Raji (cell line): ENCODE data around the gene CRELD1.

ENCODE experiments used
- POLR2A ChIP-seq: IDR thresholded peaks from 2 replicates; pipeline ENCODE4 v1.6.1; 2011; ENCODE audit warnings: low read depth, low read length, control low read depth; ENCODE audit not compliant: insufficient read depth

CRELD1 gene

DNA sequence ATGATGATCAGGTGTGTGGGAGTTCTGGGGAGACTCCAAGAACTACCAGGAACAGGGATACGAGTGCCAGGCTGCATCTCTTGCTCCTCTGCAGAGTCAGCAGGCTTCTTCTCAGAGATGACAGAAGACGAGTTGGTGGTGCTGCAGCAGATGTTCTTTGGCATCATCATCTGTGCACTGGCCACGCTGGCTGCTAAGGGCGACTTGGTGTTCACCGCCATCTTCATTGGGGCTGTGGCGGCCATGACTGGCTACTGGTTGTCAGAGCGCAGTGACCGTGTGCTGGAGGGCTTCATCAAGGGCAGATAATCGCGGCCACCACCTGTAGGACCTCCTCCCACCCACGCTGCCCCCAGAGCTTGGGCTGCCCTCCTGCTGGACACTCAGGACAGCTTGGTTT, 10.6 kb downstream of the CRELD1 start:
- TF ChIP-seq POLR2A, result no peak

- TF ChIP-seq POLR2A, result no peak
Observed at GRCh38 chr3:9945358-9945757, 11.7 kb downstream of the CRELD1 start.

DNA sequence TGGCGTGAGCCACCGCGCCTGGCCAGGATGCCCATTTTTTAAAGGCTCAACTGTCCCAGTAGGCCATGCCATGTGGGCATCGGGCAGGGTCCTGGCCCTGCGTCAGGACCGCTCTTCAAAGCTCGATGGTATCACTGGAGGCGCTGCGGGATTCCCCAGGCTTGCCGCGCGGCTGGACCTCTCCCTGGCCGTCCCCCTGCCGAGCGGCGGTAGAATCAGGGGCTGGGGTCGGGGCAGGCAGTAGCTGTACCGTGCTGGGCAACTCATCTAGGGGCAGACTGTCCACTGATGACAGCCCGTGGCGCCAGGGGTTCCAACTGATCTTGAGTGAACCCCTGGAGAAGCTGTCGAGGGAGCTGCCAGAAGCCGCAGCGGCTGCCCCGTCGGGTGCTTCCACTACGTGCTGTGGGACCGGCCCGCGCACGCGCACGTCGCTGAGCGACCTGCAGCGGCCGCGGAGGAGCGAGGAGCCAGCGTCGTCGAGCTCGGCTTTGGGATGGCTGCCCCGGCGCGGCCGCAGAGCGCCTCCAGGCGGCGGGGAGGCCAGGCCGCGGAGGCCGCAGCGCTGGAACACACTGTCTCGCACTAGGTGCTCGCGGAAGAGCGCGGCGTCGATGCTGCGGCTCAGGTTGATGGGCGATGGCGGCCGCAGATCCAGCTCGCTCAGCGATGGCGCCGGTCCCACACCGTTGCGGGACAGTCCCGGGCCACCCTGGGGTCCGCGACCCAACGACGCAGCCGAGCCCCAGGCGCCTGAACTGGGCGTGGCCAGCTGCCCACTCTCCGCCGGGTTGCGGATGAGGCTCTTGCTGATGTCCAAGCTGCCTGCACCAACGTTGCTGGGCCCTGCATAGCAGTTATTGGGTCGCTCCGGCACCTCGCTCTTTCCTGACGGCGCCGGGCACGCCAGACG, 12.7 kb downstream of the CRELD1 start:
- TF ChIP-seq POLR2A, result no peak

DNA sequence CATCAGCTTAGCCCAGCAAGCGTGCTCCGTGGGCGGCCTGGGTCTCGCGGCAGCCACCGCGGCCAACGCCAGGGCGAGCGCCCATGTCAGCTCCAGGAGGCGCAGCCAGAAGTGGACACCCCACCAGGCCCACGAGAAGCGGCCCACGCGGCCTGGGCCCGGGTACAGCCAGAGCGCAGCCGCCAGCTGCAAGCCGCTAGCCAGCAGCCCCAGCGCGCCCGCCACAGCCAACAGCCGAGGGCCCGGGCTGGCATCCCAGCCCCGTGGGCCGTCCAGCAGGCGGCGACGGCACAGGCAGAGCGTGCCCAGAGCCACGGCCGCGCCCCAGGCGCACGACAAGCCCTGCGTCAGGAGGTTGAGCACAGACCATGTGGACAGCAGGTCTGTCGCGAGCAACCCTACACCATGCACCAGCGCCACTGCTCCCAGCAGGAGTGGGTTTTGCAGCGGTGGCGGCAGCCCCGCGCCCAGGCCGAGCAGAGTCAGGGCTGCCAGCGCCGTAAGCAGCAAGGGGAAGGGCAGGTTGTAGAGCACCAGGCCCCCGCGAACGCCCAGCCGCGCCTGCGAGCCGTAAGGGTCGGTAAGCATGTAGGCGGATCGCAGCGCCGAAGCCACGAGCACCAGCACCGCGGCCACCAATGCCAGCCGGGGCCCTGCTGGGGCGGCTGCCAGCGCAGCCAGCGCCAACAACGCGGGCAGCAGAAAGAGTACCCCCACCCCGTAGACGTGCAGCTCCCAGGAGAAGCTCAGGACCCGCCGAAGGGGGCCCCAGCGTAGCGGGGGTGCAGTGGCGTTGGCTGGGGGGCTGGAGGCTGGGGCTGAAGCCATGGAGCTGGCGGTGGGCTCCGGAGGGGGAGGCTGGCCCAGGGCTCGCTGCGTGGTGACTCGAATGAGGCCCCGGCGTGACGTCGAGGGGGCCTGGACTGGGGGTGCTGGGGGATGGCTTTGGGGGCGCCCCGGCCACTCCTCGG, 13.7 kb downstream of the CRELD1 start:
- TF ChIP-seq POLR2A, result no peak

- no peak for TF ChIP-seq POLR2A
Observed at GRCh38 chr3:9948586-9948985, 15.0 kb downstream of the CRELD1 start.

- TF ChIP-seq POLR2A, result no peak
Observed at GRCh38 chr3:9949115-9949514, 15.5 kb downstream of the CRELD1 start.

DNA sequence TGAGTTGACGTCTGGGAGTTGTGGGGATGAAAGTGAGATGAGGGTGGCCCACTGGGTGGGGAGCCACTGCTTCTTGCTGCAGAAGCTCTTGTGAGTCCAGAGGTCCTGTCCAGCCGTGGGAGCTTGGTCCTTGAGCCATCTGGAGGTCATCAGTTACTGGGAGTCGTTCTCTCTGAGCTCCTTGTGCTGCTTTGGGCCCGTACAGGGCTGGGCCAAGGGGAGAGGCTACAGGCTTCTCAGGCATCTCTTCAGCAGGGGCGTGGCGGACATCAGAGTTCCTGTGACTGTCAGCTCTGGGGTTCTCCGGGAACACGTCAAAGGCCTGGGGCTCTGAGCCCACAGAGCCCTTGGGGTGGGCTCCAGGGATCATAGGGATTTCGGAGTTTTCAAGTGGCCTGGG, 16.0 kb downstream of the CRELD1 start:
- no peak for TF ChIP-seq POLR2A

DNA sequence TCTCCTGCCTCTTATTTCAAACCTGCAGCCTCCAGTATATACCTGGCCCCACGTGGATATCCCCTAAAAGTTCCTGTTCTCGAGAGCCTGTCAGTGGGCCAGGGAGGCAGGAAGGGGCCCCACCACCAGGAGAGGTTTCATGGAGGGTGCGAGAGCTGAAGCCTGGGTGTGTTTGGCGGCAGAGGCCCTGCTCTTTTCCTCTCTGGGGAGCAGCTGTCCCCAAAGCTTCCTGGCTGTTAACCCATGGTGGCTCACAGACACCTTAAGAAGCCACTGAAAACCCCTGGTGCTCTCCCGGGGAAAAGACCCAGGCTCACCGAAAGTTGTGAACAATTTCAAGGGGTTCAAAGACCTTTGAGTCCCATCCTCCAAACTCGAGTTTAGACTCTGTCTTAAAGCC, 17.5 kb downstream of the CRELD1 start:
- TF ChIP-seq POLR2A, result no peak

- no peak for TF ChIP-seq POLR2A
Observed at GRCh38 chr3:9951598-9951961, 17.9 kb downstream of the CRELD1 start.

- TF ChIP-seq POLR2A, result peak; percentile 57
Observed at GRCh38 chr3:9951962-9952805, 18.6 kb downstream of the CRELD1 start, which contains the start of gene PRRT3. PRRT3 (minus strand) TSS chr3:9952408; CDS start chr3:9950115, 2,293 bp downstream.

- no peak for TF ChIP-seq POLR2A
Observed at GRCh38 chr3:9955067-9955502, 21.5 kb downstream of the CRELD1 start.

DNA sequence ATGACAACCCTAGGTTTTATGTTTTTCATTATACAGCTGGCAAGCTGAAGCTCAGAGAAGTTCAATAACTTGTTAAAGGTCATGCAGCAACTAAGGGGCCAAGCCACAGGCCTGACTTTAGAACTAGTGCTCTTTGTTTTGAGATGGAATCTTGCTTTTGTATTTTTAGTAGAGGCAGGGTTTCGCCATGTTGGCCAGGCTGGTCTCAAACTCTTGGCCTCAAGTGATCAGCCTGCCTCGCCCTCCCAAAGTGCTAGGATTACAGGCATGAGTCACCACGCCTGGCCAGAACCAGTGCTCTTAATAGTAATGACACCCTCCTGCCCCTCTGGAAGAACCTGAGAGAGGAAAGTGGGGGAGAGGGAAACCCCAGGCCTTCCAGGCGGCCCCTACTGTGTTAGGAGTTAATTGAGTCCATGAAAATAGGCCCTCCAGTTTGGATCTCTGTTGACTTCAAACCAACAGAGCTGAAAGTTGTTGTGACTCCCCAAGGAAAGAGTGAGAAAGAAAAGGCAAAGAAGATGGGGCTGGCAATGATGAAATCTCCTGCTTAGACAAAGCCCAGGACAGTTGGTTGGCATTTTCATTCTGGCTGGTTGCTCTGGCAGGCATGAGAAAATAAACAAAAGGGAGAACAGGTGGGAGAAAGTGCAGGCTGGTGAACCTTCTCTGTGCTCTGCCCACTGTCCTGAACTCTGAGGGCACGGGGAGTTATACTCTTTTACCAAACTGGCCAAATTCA, 22.1 kb downstream of the CRELD1 start:
- no peak for TF ChIP-seq POLR2A

DNA sequence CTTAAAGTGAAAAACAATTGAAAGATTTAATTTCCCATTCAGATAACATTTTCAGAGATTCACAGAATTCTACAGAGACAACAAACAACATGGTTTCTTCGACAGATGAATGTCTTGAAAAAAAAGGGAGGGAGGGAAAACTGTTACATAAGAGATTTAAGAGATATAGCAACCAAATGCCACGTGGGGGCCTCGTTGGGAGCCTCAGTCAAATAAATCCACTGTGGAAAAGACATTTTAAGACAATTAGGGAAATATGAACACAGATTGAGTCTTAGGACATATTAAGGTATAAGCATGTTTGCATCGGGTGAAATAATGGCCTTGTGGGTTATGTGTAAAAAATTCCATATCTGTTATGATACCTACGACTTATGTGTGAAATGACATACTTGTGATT, 23.6 kb downstream of the CRELD1 start:
- TF ChIP-seq POLR2A, result no peak
